GM12891 (cell line): ENCODE measurements around the gene MEGF8.

Experiments used
- POLR2A ChIP-seq: IDR thresholded peaks from 2 replicates; pipeline ENCODE4 v1.6.1; 2011; ENCODE audit warnings: low read depth, low read length, control low read depth
- POLR2AphosphoS5 ChIP-seq: IDR thresholded peaks from 2 replicates; pipeline ENCODE4 v1.6.1; 2011; ENCODE audit warnings: low read depth, low read length, control low read depth
- POU2F2 ChIP-seq: IDR thresholded peaks from 2 replicates; pipeline ENCODE4 v1.6.1; 2011; ENCODE audit warnings: low read depth, mild to moderate bottlenecking, control low read depth, low read length, moderate library complexity
- TAF1 ChIP-seq: IDR thresholded peaks from 2 replicates; pipeline ENCODE4 v1.6.1; 2011; ENCODE audit warnings: low read depth, low read length, control low read depth

DNA sequence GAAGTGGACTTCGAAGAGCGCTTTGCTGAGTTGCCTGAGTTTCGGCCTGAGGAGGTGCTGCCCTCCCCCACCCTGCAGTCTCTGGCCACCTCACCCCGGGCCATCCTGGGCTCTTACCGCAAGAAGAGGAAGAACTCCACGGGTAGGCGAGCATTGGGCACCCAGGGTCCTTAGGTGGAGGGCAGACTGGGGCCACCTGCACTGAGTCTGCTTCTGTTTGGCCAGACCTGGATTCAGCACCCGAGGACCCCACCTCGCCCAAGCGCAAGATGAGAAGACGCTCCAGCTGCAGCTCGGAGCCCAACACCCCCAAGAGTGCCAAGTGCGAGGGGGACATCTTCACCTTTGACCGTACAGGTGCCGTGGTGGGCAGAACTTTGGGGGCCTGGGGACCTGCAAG, 31.5 kb upstream of the MEGF8 start:
- no peak for TF ChIP-seq POLR2AphosphoS5
- TF ChIP-seq POLR2A, result no peak
- TF ChIP-seq TAF1, result no peak
- no peak for TF ChIP-seq POU2F2
